T47D (cell line): Measurements from ENCODE around the gene PPP1R37.

Experiments used
- DNase-seq, 2 experiments: peaks; one replicate each; pipeline versions ENCODE4 v3.0.0 to v3.0.0-alpha.2; 2011 to 2012; ENCODE audit warnings: low read depth in 1 of 2, low spot score in 1 of 2
- JUND ChIP-seq: IDR thresholded peaks from 2 replicates; pipeline ENCODE4 v1.6.1; 2012; ENCODE audit warnings: low read depth
- in situ Hi-C: cut with HindIII; loops from 2 replicates; pipeline ENCODE4 v1.10.0; 2016; ENCODE audit warnings: low sequenced_read_pairs, low pct_unique_long_range_greater_than_20kb

The PPP1R37 gene

GRCh38 chr19:45119582-45119981, 26.6 kb downstream of the PPP1R37 start:
- DNase-seq = no peak
- no peak for TF ChIP-seq JUND
- in situ Hi-C loops = no loop called here

GRCh38 chr19:45121827-45122345, 28.9 kb downstream of the PPP1R37 start:
- TF ChIP-seq JUND = no peak
- in situ Hi-C loops = no loop called here
- peak in 1 of 2 experiments; percentile 74 for DNase-seq

GRCh38 chr19:45122832-45123231, 29.9 kb downstream of the PPP1R37 start:
- in situ Hi-C loops = no loop called here

GRCh38 chr19:45123440-45123850, 30.5 kb downstream of the PPP1R37 start:
- TF ChIP-seq JUND = 0 out of 2 replicates have a peak, but pooled peaks have one; percentile 42
- peak in 1 of 2 experiments; percentile 94 for DNase-seq
- in situ Hi-C loops = no loop called here

More at GRCh38 chr19:45122832-45123231, 29.9 kb downstream of the PPP1R37 start:
- no peak for DNase-seq
- TF ChIP-seq JUND = no peak

GRCh38 chr19:45124021-45124420, 31.0 kb downstream of the PPP1R37 start:
- DNase-seq = no peak
- TF ChIP-seq JUND = no peak
- in situ Hi-C loops = no loop called here

GRCh38 chr19:45125360-45125759, 32.4 kb downstream of the PPP1R37 start:
- in situ Hi-C loops = no loop called here
- no peak for DNase-seq
- TF ChIP-seq JUND = no peak

- in situ Hi-C loops = no loop called here
- peak in 1 of 2 experiments; percentile 82 for DNase-seq
- TF ChIP-seq JUND = no peak
Measured at GRCh38 chr19:45125975-45126493, 33.1 kb downstream of the PPP1R37 start.

GRCh38 chr19:45126654-45127053, 33.7 kb downstream of the PPP1R37 start:
- no peak for DNase-seq
- in situ Hi-C loops = no loop called here
- TF ChIP-seq JUND = no peak

GRCh38 chr19:45128146-45128545, 35.2 kb downstream of the PPP1R37 start:
- no peak for DNase-seq
- in situ Hi-C loops = no loop called here

GRCh38 chr19:45128806-45129205, 35.8 kb downstream of the PPP1R37 start:
- in situ Hi-C loops = no loop called here
- DNase-seq = no peak
- TF ChIP-seq JUND = no peak

More at GRCh38 chr19:45128146-45128545, 35.2 kb downstream of the PPP1R37 start:
- no peak for TF ChIP-seq JUND

- no peak for DNase-seq
- in situ Hi-C loops = no loop called here
- TF ChIP-seq JUND = no peak
Measured at GRCh38 chr19:45130236-45130635, 37.3 kb downstream of the PPP1R37 start.

GRCh38 chr19:45130888-45131615, 38.1 kb downstream of the PPP1R37 start:
- DNase-seq = peak in 1 of 2 experiments; percentile 85
- no peak for TF ChIP-seq JUND
- in situ Hi-C loops = no loop called here

GRCh38 chr19:45133661-45134060, 40.7 kb downstream of the PPP1R37 start:
- no peak for DNase-seq
- in situ Hi-C loops = no loop called here
- TF ChIP-seq JUND = no peak
